ENCODE data around the gene KCNMA1. TPM values are rescaled to one million over a fixed set of nuclear protein-coding genes. Genes with fewer than 3 reads are reported as not detected.

Gene KCNMA1
- total RNA-seq, 1 donor from 2014 or later: 30.1 TPM

- no peak overlapping the region for H3K4me3 Mint-ChIP-seq
- H3K27me3 Mint-ChIP-seq: peaks cover 39% of the 10 kb centered on the region
- DNase-seq (ENCODE audit: extremely low spot score, unreplicated experiment): no peak
- H3K4me1 Mint-ChIP-seq (ENCODE audit: unreplicated experiment): peaks cover 14% of the 10 kb centered on the region
- TF ChIP-seq CTCF (conservative IDR thresholded peaks at IDR 0.05): no peak
- H3K9me3 Mint-ChIP-seq: no peaks in the 10 kb centered on the region
- no peak overlapping the region for H3K27ac Mint-ChIP-seq
- H3K36me3 Mint-ChIP-seq: no peaks in the 10 kb centered on the region
Observed at GRCh38 chr10:76864922-76865321, 772.7 kb downstream of the KCNMA1 start.

GRCh38 chr10:76858721-76859120 is 778.9 kb downstream of the KCNMA1 start:
- Mint-ChIP-seq H3K27me3 (peaks cover 19% of the 10 kb centered on the region), H3K36me3 (no peaks in the 10 kb centered on the region), H3K27ac (no peak overlapping the region), H3K4me3 (no peak overlapping the region), H3K4me1 (ENCODE audit: unreplicated experiment) (no peaks in the 10 kb centered on the region), H3K9me3 (no peaks in the 10 kb centered on the region)
- no peak for TF ChIP-seq CTCF (conservative IDR thresholded peaks at IDR 0.05)
- no peak for DNase-seq (ENCODE audit: extremely low spot score, unreplicated experiment)

GRCh38 chr10:76840802-76841201 is 796.8 kb downstream of the KCNMA1 start:
- no peak overlapping the region for H3K27ac Mint-ChIP-seq
- no peaks in the 10 kb centered on the region for H3K27me3 Mint-ChIP-seq
- H3K9me3 Mint-ChIP-seq: peaks cover 4% of the 10 kb centered on the region
- TF ChIP-seq CTCF (conservative IDR thresholded peaks at IDR 0.05): no peak
- H3K4me3 Mint-ChIP-seq: no peak overlapping the region
- DNase-seq (ENCODE audit: extremely low spot score, unreplicated experiment): no peak
- H3K4me1 Mint-ChIP-seq (ENCODE audit: unreplicated experiment): no peaks in the 10 kb centered on the region
- H3K36me3 Mint-ChIP-seq: no peaks in the 10 kb centered on the region

GRCh38 chr10:76839276-76839675 is 798.3 kb downstream of the KCNMA1 start:
- TF ChIP-seq CTCF (conservative IDR thresholded peaks at IDR 0.05): no peak
- H3K27ac Mint-ChIP-seq: no peak overlapping the region
- DNase-seq (ENCODE audit: extremely low spot score, unreplicated experiment): no peak

GRCh38 chr10:76830218-76830617 is 807.4 kb downstream of the KCNMA1 start:
- DNase-seq (ENCODE audit: extremely low spot score, unreplicated experiment): no peak
- no peaks in the 10 kb centered on the region for H3K36me3 Mint-ChIP-seq
- no peak overlapping the region for H3K27ac Mint-ChIP-seq
- H3K27me3 Mint-ChIP-seq: peaks cover 32% of the 10 kb centered on the region
- no peak for TF ChIP-seq CTCF (conservative IDR thresholded peaks at IDR 0.05)
- H3K4me1 Mint-ChIP-seq (ENCODE audit: unreplicated experiment): no peaks in the 10 kb centered on the region
- no peak overlapping the region for H3K4me3 Mint-ChIP-seq
- H3K9me3 Mint-ChIP-seq: no peaks in the 10 kb centered on the region

More at GRCh38 chr10:76839276-76839675, 798.3 kb downstream of the KCNMA1 start:
- Mint-ChIP-seq H3K27me3 (peaks cover 7% of the 10 kb centered on the region), H3K36me3 (no peaks in the 10 kb centered on the region), H3K9me3 (no peaks in the 10 kb centered on the region), H3K4me1 (ENCODE audit: unreplicated experiment) (no peaks in the 10 kb centered on the region), H3K4me3 (no peak overlapping the region)

- Mint-ChIP-seq H3K27me3 (peaks cover 31% of the 10 kb centered on the region), H3K27ac (no peak overlapping the region), H3K9me3 (no peaks in the 10 kb centered on the region), H3K4me3 (no peak overlapping the region), H3K4me1 (ENCODE audit: unreplicated experiment) (no peaks in the 10 kb centered on the region), H3K36me3 (no peaks in the 10 kb centered on the region)
- DNase-seq (ENCODE audit: extremely low spot score, unreplicated experiment): no peak
- TF ChIP-seq CTCF (conservative IDR thresholded peaks at IDR 0.05): no peak
Observed at GRCh38 chr10:76829724-76830123, 807.9 kb downstream of the KCNMA1 start.
